LNCAP (cell line): ENCODE measurements around the gene CACNA1I.

Experiments used
- TF ChIP-seq, protein P1 (sequence below): fragments of 450-650 bp; IDR thresholded peaks from 2 replicates; pipeline ENCODE4 v1.5.1; 2017; ENCODE audit warnings: mild to moderate bottlenecking

Gene CACNA1I

DNA sequence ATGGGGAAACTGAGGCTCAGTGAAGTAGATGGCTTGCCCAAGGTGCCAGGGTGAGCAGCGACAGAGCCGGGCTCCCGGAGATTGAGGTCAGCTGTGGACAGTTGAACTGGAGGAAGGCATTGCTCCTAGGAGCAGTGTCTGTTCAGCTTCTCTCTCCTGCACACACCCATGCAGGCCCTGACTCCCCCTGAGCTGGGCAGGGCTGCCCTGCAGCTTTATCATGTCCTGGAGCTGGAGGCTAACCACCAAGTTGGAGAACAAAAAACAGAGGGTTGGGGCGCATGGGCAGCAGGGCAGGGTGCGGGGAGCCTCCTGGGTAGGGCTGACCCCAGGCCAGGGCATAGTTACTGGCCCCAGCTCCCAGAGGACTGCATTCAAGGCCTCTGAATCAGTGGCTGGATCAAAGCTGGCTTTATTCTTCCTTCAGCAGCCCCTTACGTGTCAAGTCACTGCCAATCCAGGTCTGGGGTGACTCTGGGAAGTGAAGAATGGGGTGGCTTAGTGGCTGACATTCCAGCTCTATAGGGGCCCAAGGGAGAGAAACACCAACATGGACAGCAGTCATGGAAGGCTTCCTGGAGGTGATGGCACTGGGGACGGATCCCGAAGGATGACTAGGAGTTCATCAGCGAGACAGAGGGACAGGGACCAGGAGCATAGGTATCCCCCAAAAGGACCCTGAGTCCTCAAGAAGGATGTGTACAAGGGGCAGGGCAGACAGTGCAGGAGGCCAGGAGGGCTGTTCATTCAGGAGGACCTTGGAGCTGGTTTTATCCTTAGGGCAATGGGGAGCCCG is 83.8 kb downstream of the CACNA1I start:
- TF ChIP-seq, protein P1, sequence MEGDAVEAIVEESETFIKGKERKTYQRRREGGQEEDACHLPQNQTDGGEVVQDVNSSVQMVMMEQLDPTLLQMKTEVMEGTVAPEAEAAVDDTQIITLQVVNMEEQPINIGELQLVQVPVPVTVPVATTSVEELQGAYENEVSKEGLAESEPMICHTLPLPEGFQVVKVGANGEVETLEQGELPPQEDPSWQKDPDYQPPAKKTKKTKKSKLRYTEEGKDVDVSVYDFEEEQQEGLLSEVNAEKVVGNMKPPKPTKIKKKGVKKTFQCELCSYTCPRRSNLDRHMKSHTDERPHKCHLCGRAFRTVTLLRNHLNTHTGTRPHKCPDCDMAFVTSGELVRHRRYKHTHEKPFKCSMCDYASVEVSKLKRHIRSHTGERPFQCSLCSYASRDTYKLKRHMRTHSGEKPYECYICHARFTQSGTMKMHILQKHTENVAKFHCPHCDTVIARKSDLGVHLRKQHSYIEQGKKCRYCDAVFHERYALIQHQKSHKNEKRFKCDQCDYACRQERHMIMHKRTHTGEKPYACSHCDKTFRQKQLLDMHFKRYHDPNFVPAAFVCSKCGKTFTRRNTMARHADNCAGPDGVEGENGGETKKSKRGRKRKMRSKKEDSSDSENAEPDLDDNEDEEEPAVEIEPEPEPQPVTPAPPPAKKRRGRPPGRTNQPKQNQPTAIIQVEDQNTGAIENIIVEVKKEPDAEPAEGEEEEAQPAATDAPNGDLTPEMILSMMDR = no peak

DNA sequence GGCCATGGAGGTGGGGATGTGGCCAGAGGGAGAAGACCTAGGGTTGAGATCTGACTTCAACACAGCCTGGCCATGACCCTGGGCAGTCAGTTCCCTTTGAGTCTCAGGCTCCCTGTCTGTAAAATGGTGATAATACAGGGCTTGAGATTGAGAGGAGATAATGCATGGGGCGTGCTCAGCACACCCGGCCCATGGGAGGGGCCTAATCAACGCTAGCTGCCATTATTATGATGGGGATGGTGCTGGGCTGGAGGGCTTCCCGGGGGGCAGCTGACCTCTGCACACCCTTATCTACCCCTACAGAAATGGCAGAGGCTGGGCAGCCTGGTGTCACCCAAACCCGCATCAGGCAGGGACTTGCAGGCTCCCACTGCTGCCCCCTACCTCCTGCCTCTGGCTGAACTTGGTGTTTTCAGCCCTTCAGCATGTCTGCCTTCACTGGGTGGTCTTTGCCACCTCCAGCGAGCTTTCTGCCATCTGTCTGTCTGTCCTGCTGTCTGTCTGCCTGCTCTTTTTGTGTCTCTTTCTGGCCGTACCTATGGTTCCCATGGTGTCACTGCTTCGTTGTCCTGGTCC is 84.5 kb downstream of the CACNA1I start:
- TF ChIP-seq, protein P1 = peak; percentile 21; the same call in 1 of the 2 replicates

DNA sequence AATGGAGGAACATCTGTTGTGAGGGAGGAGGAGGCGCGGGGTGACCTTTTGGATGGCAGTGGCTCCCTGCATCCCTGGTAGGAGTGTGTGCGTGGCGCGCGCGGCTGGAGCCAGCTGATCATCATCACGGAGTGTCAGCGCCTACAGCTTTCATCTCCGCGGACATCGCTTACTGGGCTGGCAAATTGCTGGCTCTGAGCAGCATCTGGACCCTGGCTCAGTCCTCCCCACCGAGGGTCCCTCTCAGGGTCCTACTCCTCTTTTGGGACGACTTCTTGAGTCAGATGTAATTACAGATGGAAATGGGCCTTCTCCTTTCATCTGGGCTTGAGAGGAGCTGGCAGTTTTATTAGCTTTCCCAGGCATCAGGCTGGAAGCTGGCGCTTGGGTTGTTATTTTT is 85.3 kb downstream of the CACNA1I start:
- TF ChIP-seq, protein P1 = no peak

DNA sequence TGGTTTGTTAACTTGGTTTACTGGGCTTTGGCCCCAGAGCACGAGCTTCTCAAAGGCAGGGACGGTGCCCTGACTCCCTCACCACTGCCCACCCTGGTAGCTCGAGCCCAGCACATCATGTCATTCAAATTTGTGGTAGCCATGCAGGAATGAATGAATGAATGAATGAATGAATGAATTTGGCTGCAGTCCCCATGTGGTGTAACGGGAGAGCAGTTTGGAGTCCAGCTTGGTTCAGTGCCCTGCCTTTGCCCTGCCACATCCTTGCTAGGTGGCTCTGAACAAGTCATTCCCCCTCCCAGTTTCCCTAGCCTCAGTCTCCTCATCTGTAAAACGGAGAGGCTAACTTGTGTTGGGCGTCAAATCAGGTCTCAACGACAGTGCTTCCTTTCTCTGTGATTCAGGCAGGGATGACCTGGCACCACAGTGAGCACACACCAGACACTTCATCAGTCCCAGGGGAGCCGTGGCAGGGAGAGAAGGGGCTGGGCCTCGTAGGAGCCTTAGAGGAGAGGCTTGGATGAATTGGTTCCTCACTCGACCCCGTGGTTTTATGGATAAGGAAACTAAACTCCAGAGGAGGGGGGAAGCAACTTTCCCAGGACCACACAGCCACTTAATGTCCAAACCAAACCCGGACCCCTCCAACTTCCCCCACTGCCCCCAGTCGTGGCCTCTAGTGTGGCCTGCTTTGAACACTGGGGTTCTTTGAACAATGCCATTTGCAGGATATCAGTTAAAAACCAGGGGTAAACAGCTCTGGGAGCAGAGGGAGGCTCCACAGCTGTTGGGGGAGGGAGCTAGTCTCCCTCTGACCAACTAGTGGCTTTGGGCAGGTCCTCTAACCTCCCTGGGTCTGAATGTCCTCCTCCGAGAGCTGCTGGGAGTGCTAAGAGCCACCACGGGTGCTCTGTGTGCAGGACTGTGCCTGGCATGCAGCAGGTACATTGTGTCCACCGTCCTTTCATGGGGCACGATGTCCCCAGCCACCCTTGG is 86.2 kb downstream of the CACNA1I start:
- TF ChIP-seq, protein P1 = no peak

DNA sequence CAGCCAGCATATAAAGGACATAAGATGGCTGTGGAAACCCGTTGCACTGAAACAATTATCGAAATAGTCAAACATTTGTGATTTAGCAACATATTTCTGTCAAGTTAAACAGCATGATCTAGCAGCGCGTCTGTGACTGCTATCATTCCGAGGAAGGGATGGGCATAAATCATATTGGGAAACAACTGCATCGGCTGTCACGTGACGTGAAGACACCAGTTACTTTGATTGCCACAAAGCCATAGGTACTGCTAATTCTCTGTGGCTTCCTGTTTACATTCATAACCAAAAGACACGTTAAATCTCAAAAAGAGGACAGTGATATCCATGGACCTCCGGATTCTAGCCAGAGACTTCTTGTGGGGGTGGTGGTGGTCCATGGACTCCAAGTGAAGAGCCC is 87.8 kb downstream of the CACNA1I start:
- TF ChIP-seq, protein P1 = no peak

DNA sequence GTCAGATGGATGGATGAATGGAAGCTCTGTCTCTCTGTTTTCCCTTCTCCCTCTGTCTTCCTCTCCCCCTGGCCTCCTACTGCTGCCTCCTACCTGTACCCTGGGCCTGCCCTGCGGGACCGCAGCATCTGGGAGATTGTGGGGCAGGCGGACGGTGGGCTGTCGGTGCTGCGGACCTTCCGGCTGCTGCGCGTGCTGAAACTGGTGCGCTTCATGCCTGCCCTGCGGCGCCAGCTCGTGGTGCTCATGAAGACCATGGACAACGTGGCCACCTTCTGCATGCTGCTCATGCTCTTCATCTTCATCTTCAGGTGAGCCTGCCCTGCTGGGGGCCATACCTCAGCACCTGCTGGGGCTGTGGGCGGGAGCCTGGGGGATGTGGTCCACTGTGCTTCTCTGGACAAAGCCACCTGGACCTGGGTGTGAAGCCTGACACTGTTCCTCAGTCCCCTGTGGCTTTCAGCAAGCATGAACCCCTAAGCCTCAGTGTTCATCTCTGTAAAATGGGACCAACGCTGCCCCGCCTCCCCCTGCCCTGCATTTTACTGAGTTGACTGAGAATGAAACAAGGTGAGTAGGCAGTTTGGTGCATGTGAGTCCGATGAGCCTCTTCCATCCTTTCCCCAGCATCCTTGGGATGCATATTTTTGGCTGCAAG is 88.4 kb downstream of the CACNA1I start:
- TF ChIP-seq, protein P1 = no peak

DNA sequence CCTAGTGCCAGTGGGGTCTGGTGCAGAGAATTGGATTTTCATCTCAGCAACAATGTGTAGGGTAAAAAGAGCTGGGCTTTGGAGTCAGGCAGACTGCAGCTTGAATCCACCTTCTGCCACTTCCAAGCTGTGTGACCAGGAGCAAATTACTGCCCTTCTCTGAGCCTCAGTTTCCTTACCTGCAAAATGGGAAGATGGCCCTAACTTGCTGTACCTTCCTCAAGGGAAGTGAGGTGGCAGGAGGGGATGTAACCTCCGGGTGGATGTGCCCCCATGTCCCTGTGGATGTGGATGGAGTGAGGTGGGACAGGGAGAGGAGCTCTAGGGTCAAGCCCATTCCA is 90.9 kb downstream of the CACNA1I start:
- TF ChIP-seq, protein P1 = no peak
